Measurements from ENCODE around the gene ACVRL1.
A peak's percentile ranks its signal among the peaks of the same experiment; 100 is the strongest.

ACVRL1 gene

DNA sequence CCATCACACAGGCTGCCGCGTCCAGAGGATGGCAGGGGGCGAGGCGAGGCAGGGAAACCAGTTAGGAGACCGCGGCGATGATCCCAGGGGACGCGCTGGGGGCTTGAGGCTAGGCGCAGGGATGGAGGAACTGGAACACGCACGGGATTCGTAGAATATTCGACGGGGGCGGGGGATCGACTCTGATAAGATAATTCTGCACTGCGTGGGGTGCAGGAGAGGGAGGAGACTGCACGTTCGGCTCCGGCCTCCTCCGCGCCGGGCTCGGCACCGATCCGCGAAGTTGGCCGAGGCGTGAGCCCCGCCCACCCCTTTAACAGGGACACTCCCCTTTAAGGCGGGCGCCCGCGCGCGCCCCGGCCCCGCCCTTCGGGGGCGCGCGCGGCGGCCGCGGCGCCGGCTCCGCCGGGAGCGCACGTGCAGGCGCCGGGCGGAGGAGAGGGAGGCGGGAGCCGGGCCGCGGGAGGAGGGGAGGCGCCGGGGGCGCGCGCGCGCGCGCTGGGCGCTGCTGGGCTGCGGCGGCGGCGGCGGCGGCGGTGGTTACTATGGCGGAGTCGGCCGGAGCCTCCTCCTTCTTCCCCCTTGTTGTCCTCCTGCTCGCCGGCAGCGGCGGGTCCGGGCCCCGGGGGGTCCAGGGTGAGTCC, 44.0 kb downstream of the ACVRL1 start, which contains the start of gene ACVR1B:
Gene ACVR1B, plus strand, starts transcription at position 501 of the 644 bp plus-strand sequence. Its CDS starts 45 bp downstream, at position 546.
- peak within 1 kb of the TSS; percentile 78 for H3K4me3 ChIP-seq (ENCODE audit: low read length)
- DNase-seq (ENCODE audit: low read depth), result peak; percentile 92
- TF ChIP-seq, protein P1, sequence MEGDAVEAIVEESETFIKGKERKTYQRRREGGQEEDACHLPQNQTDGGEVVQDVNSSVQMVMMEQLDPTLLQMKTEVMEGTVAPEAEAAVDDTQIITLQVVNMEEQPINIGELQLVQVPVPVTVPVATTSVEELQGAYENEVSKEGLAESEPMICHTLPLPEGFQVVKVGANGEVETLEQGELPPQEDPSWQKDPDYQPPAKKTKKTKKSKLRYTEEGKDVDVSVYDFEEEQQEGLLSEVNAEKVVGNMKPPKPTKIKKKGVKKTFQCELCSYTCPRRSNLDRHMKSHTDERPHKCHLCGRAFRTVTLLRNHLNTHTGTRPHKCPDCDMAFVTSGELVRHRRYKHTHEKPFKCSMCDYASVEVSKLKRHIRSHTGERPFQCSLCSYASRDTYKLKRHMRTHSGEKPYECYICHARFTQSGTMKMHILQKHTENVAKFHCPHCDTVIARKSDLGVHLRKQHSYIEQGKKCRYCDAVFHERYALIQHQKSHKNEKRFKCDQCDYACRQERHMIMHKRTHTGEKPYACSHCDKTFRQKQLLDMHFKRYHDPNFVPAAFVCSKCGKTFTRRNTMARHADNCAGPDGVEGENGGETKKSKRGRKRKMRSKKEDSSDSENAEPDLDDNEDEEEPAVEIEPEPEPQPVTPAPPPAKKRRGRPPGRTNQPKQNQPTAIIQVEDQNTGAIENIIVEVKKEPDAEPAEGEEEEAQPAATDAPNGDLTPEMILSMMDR (IDR thresholded peaks at IDR 0.05; ENCODE audit: insufficient read depth, low read depth, low read length, missing control alignments), result no peak

DNA sequence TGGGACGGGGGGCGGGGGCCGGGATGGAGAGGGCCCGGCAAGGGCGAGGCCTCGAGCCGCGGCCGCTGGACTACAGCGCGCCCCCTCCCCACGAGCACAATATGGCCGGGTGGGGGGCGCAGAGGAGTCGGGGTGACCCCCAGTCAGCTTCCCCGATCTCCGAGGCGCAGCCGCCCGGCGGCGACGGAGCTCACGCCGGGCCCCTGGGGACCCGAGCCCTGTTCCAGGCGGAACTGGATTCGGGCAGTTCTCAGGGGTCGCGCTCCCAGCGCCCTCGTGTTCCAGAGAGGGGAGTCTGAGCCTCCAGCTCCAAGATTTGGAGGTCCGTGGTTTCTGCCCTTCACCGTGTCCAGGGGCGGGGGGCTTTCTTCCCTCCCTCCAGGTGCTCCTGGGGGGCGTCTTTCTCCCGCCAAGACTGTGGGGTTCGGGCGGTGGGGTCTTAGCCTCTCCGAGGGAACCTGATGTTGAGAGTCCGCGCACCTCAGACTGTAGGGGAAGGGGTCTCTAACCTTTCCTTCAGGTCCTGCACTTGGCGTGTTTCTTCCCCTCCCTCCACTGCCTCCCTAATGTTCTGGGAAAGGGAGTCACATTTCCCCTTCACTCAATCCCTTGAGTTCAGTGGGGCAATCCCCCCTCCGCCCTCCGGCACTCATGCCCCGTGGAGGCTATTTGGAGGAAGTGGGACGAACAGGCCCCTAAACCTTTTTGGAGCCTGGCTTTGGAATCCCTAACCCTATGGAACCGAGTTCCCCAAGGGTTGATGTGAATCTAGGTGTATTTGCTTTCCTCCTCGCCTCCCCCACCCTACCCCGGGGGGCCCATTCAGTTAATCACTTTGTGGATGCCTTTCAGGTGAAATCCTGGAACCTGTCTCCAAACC, 44.8 kb downstream of the ACVRL1 start:
- peak; percentile 14 for DNase-seq (ENCODE audit: low read depth)
- peak overlapping the region; percentile 78 for H3K4me3 ChIP-seq (ENCODE audit: low read length)
- TF ChIP-seq, protein P1 (IDR thresholded peaks at IDR 0.05; ENCODE audit: insufficient read depth, low read depth, low read length, missing control alignments), result no peak

DNA sequence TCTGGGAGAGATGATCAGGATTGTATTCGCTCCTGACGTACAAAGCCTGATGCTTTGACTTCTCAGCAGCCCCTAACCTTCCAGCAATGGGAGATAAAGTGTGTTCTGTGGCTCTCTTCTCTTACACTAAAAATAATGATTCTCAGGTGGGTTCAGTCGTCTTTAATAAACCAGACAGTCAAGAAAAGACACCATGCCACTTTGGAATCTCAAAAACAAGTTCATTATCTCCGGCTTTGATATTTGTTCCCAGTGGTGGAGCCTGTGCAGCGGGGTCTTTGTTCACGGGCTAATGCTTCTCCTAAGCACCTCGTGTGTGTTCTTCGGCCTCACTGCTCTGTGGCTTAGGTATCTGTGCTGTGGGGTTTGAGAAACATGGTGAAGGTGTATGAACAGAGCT, 45.8 kb downstream of the ACVRL1 start:
- H3K4me3 ChIP-seq (ENCODE audit: low read length), result peak overlapping the region; percentile 78
- TF ChIP-seq, protein P1 (IDR thresholded peaks at IDR 0.05; ENCODE audit: insufficient read depth, low read depth, low read length, missing control alignments), result no peak
- no peak for DNase-seq (ENCODE audit: low read depth)

DNA sequence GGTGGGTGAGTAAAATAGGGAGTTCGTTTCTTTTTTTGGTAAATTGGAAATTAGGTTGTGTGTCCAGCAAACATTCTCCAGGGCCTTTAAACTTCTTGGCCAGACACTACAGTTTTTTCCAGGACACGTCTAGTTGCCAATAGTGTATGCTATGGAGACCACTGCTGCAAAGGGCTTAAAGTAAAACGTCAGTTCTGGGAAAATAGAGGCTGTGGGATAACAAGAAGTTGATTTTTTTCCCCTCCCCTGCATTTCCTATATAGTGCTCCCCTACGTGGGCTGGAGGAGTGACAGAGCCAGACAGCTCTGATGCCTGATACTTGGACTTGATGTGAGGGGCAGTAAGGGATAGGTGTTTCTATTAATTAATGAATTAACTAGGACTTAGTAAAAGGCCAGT, 46.6 kb downstream of the ACVRL1 start:
- no peak overlapping the region for H3K4me3 ChIP-seq (ENCODE audit: low read length)
- no peak for DNase-seq (ENCODE audit: low read depth)
- TF ChIP-seq, protein P1 (IDR thresholded peaks at IDR 0.05; ENCODE audit: insufficient read depth, low read depth, low read length, missing control alignments), result no peak

DNA sequence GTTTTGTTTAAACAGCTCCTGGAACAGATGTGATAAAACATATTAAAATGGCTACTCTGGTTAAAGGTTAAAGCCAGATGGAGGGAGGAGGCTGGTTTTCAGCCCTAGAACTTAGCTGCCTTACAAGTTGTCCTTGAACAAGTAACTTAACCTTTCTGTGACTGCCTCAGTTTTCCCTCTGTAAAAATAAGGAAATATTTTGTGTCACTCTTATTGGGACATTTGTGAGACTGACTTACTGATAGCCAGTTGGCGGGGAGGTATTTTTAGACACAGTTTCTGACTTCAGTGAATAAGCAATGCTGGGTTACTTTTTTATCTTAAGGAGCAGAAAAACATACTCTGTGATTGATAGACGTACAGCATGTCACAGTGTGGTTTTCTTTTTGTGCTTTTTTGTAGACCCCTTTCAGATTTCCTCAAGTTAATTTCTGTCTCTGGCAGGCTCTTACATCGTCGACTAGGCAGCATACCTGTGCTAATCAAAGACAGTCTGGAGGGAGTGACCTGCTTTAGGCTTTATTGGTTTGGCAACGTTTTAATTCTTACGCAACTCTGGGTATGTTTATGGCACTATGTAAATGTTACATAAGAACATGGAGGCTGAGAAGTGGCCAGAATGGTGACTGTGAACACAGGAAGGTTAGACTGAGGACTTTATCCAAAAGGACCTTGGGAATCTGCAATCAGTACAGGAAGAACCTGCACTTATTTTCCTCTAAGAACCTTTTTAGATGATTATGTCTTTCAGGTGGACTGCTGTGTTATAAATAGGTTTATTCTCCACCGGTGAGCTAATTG, 47.5 kb downstream of the ACVRL1 start:
- TF ChIP-seq, protein P1 (IDR thresholded peaks at IDR 0.05; ENCODE audit: insufficient read depth, low read depth, low read length, missing control alignments), result no peak
- no peak overlapping the region for H3K4me3 ChIP-seq (ENCODE audit: low read length)
- DNase-seq (ENCODE audit: low read depth), result peak; percentile 91

DNA sequence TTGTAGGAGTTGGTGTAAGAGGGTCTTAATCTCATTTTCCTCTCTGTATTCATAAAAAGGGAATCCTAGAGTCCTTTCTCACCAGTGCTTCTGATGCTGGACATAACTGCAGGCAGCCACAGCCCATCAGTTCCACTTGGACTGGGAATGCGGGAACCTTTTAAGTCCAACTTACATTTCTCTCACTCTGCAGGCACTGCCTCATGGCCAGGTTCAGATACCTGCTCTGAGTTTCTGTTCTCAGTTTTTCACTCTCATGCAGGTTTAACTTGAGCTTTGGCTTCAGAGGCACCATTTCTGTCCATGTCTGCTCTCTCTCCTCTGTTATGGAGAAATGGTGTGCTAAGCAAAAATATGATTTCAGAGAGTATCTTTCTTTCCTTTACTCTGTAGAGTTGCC, 48.4 kb downstream of the ACVRL1 start:
- DNase-seq (ENCODE audit: low read depth), result no peak
- TF ChIP-seq, protein P1 (IDR thresholded peaks at IDR 0.05; ENCODE audit: insufficient read depth, low read depth, low read length, missing control alignments), result no peak
- H3K4me3 ChIP-seq (ENCODE audit: low read length), result no peak overlapping the region
